Urothelium cell line (cell line): Measurements from ENCODE around the gene EIF4B.
"Not testable (repeated sequence)": the region's sequence is repeated elsewhere in the genome, so short reads cannot be mapped to it uniquely, and the experiment has no call there.

Experiments used
- DNase-seq: peaks from one replicate; pipeline ENCODE4 v3.0.0; 2011; ENCODE audit warnings: low spot score, mixed read lengths
- FAIRE-seq: peaks from 2 replicates; lab custom pipeline; 2011; peaks lifted over from hg19 to GRCh38; lab: Jason Lieb, UNC

The EIF4B gene

DNA sequence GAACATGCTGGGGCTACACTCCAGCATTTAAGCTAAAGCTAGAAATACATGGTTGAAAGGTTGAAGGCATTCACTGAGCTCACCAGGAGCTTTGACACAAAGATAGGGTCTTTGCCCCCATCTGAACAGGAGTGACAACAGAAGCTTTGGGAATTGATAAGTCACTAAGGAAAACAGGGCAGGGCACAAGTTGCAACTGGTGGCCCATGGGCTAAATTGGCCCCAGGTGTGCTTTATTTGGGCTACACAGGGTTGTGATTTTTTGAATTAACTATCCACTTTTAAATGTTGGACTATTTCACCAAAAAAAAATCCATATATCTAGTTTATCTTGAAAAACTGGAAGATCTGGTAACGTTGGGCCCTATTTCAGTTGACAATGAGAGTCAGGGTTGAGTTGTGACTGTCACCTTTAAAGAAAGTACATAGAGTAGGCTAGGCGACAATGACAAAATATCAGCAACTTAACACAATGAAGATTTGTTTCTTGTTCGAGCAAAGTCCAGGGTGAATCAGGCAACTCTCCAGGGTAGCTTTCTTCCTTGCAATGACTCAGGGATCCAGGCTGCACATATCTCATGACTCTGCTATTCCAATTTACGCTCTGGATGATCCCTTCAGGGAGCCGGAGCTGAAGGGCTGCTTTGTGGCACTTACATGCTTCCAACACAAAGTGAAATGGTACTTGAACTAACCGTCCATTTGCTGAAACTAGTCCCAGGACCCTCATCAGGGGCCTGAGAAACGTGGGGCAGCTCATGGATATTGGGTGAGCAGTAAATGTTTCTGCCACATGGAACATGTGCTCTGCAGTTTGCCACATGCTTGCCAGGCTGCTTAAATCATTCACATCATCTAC, 13.3 kb upstream of the EIF4B start:
- no peak for FAIRE-seq
- DNase-seq = peak; percentile 61

- DNase-seq (no peak), FAIRE-seq (no peak)
Observed at GRCh38 chr12:52993558-52993869, 12.7 kb upstream of the EIF4B start.

DNA sequence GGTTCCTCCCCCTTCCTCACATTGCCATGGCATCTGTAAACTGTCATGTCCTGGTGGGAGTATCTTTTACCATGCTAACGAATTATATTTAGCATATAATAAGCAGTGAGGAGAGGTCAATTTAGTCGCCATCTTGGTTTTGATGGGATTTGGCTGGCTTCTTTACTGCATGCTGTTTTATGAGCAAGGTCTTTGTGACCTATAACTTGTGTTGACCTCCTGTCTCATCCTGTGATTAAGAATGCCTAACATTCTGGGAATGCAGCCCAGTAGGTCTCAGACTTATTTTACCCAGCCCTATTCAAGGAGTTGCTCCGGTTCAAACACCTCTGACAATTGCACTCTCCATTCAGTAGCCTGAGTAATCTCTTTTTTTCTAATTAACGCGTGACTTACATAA, 2.1 kb upstream of the EIF4B start:
- FAIRE-seq = no peak
- no peak for DNase-seq

- DNase-seq (no peak), FAIRE-seq (no peak)
Observed at GRCh38 chr12:53004582-53004981, 1.7 kb upstream of the EIF4B start.

DNA sequence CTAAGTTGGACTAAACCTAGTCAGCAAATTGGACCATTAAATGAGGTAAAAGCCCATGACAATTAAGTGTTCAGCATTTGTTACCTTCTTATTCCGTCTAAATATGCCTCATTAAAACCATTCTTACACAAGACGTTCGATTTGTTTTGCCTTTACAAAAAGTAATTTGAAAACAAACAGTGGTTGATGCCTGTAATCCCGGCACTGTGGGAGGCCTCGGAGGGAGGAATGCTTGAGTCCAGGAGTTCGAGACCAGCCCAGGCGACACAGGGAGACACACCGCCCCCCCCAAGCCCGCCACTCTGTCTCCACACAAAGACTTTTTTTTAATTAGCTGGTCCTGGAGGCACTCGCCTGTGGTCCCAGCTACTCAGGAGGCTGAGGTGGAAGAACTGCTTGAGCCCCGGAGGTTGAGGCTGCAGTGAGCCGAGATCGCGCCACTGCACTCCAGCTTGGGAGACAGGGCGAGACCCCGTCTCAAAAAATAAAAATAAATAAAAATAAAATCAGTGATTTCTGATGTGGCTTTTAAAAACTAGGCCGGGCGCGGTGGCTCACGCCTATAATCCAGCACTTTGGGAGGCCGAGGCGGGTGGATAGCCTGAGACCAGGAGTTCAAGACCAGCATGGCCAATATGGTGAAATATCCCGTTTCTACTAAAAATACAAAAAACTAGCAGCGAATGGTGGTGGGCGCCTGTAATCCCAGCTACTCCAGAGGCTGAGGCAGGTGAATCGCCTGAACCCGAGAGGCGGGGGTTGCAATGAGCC, 856 bp upstream of the EIF4B start:
- FAIRE-seq (no peak), DNase-seq (no peak)

DNA sequence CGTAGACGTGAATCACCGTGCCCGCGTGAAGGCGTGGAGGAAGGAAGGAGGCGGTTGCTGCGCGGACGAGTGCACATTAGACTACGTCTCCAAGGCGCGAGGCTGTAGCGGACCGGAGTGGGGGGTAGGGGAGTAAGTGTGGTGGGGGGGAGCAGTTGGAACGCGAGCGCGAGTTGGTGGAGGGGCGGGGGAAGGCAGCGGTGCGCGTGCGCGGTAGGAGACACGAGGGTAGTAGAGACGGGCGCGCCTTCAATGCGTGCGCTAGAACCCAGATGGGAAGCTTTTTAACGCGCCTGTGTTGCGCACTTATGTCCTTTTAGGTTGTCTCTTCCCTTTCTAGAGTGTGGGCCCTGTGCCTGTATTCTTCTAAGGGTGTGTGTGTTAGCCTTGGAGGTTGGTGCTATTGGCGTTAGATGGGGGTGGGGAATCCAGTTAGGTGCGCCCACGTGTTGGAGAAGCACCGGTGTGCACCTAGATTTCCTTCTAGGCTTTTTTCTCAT, 604 bp downstream of the EIF4B start:
- no peak for FAIRE-seq

DNA sequence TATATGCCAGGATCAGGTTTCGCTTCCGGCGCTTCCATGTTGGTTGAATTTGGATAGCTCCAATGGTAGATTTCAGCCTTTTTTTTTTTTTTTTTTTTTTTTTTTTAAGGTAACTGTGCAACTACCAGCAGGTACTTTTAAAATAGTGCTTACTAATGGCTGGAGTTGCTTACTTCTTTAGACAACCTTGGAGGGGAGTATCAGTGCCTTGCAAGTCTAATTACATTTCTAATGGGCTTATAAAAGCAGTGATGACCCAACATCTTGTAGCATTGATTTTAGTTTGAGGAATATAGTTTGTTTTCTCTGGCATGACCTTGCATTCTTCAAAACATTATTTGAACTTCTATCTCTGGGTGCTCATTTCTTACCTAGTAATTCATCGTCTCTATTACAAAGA, 1.1 kb downstream of the EIF4B start:
- FAIRE-seq (no peak), DNase-seq (no peak)

More for the DNA sequence above, 604 bp downstream of the EIF4B start:
- peak; percentile 80 for DNase-seq

DNA sequence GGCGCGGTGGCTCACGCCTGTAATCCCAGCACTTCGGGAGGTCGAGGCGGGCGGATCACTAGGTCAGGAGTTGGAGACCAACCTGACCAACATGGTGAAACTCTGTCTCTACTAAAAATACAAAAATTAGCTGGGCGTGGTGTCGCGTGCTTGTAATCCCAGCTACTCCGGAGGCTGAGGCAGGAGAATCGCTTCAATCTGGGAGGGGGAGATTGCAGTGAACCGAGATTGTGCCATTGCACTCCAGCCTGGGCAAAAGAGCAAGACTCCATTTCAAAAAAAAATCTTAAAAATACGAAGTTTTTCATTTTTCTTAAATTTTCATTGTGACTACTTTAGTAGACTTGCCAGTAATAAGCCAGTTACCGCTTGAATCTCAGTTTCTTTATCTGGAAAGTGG, 2.5 kb downstream of the EIF4B start:
- not testable (repeated sequence) for DNase-seq, FAIRE-seq

DNA sequence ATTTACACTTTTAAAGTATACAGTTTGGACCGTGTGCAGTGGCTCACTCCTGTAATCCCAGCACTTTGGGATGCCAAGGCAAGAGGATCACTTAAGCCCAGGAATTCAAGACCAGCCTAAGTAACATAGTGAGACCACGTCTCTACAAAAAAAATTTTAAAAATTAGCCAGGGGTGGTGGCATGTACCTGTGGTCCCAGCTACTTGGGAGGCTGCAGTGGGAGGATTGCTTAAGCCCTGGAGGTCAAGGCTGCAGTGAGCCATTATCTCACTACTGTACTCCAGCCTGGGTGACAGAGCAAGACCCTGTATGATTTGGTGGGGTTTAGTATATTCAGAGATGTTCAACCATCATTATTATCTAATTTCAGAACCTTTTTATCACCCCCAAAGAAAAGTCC, 4.7 kb downstream of the EIF4B start:
- DNase-seq (no peak), FAIRE-seq (no peak)

GRCh38 chr12:53011889-53012288, 5.6 kb downstream of the EIF4B start:
- FAIRE-seq (no peak), DNase-seq (no peak)

DNA sequence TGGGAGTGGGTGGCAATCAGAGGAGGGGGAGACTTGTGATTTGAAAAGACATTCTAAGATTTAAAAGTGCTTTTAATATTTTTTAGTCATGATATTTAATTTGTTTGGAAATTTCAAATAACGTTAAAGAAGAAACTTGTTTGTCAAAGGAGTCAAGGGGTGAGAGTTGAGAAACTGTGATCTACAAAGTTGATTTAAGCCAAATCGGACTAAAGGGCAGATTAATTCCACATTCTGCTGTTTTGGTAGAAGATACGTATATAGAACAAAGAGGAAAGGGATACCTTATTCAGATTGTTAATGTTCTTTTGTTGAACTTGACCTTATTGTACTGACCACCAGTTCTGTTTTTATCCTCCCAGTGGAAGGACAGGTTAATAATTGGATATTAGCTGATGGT, 6.7 kb downstream of the EIF4B start:
- FAIRE-seq (no peak), DNase-seq (no peak)

- FAIRE-seq (no peak), DNase-seq (no peak)
Observed at GRCh38 chr12:53014709-53015108, 8.5 kb downstream of the EIF4B start.

DNA sequence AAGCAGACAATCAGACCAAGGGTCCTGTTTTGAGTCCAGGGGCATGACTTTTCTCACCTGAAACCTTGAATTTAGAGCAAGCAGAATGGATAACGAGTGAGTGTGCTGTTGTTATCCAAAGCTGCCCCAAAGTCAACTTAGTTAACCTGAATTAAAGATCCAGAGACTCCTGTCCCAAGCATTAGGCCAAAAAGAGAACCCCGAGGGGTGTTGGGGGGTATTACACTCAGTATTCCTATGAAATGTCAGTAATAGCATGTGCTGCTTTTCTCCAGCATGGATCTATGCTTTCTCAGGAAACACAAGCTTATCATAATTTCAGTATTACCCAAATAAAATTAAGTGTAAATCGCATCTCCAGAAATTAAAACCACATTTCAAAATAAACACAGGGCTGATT, 19.0 kb downstream of the EIF4B start:
- DNase-seq (no peak), FAIRE-seq (no peak)

GRCh38 chr12:53027014-53027413, 20.8 kb downstream of the EIF4B start:
- not testable (repeated sequence) for FAIRE-seq, DNase-seq

- no peak for DNase-seq
- FAIRE-seq = no peak
Observed at GRCh38 chr12:53031616-53032015, 25.4 kb downstream of the EIF4B start.

- DNase-seq, FAIRE-seq: not testable (repeated sequence)
Observed at GRCh38 chr12:53033832-53034231, 27.6 kb downstream of the EIF4B start.

DNA sequence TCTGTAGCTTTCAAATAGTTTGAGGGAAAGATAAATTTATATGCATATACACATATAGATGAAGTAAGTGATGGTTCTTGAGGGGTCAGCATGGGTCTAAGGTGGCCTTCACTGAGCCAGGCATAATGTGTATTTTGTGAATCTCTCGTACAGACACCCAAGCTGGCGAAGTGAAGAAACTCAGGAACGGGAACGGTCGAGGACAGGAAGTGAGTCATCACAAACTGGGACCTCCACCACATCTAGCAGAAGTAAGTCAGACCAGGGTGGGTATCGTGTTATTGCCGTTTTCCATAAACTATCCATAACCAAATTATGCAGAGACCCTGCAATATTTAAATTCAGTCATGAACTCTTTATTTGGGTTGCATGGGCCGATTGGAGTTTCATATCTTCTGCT, 28.2 kb downstream of the EIF4B start:
- FAIRE-seq (no peak), DNase-seq (no peak)

- DNase-seq = no peak
- FAIRE-seq = no peak
Observed at GRCh38 chr12:53036802-53037201, 30.5 kb downstream of the EIF4B start.

GRCh38 chr12:53039851-53040250, 33.6 kb downstream of the EIF4B start:
- FAIRE-seq = no peak
- DNase-seq = no peak

DNA sequence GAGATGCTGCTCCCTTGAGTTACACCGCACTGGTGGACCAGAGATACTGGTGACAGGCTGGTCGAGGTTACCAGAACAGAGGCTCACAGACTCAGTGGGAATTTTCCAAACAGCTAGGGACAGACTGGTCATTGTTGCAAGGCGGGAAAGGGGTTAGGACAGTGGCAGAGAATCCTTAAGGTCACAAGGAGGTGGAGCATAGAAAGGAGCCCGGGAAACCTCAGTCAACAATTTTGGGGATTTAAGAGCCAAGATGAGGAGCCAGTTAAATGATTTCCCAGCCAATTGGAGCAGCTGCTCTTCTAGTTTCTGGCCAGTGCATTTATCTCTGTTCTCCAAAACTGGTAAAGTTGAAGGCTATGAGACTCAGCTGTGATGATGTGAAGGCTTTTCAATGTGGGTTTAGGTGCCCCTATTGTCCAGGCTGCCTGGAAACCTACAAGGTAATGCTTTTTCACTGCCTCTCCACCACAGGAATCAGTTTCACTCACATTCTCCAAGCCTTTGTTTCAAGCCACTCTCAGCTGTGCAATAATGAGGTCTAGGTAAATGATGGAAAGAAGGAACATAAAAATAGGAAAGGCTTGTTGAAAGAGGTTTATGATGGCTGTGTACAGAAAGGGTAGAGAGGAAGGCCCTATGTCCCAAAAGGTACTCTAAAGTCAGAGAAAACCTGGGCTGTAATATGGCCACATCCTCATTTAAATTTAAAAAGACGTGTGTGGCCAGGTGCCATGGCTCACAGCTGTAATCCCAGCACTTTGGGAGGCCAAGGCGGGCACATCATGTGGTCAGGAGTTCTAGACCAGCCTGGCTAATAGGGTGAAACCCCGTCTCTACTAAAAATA, 36.6 kb downstream of the EIF4B start:
- DNase-seq (no peak), FAIRE-seq (no peak)

DNA sequence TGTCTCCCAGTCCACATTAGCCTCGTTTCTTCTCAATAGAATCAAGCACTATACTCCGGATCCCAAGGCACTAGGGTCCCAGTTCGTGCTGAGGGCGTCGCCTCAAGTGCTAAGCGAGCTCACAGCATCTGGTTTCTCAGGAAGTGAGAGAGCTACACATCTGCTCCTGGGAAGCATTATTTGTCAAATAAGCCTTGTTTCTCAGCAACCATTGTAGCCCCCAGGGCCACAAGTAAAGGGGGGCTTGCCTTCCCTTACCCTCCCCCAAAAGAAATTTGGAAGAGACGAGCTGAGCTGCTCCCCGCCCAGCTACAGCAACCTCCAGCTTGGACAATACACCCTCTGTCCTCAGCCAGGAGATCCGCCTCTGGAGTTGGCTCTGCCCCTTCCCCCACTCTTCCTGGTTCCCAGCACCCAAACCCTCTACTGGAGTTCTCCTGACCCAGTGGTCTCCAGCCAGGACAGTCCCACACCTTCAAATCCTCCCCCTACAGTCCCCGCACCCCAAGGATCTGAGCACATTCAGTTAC, 37.9 kb downstream of the EIF4B start:
- FAIRE-seq (no peak), DNase-seq (no peak)
